HG03139 (cell line): ENCODE measurements around the gene OSCAR.

Experiments used
- ATAC-seq: cut with Tn5 transposase; IDR thresholded peaks from one replicate; pipeline ENCODE4 v1.9.1; 2021; ENCODE audit not compliant: unreplicated experiment

Gene OSCAR

GRCh38 chr19:54100561-54100960 is at the start of gene OSCAR:
Gene OSCAR (minus strand): TSS chr19:54100803. CDS start chr19:54100792, 11 bp downstream.
- no peak for ATAC-seq

- ATAC-seq = no peak
These were observed 48.6 kb upstream of the OSCAR start for GRCh38 chr19:54149021-54149812.

GRCh38 chr19:54148158-54148557 is 47.6 kb upstream of the OSCAR start:
- no peak for ATAC-seq

GRCh38 chr19:54147676-54148075 is 47.1 kb upstream of the OSCAR start:
- no peak for ATAC-seq

GRCh38 chr19:54145541-54146158 is 45.0 kb upstream of the OSCAR start:
- ATAC-seq = no peak

GRCh38 chr19:54142166-54142780 is 41.7 kb upstream of the OSCAR start:
- no peak for ATAC-seq

- ATAC-seq = no peak
These were observed 40.8 kb upstream of the OSCAR start for GRCh38 chr19:54141356-54141755.

- no peak for ATAC-seq
These were observed 38.1 kb upstream of the OSCAR start for GRCh38 chr19:54138489-54139256.

GRCh38 chr19:54137699-54138488 is 37.3 kb upstream of the OSCAR start, which contains the start of gene CNOT3:
Gene CNOT3 (plus strand): TSS chr19:54137762. CDS start chr19:54142979, 5,217 bp downstream.
- ATAC-seq = no peak

- ATAC-seq = peak; percentile 70
These were observed 36.5 kb upstream of the OSCAR start for GRCh38 chr19:54136864-54137698.

- no peak for ATAC-seq
These were observed 35.7 kb upstream of the OSCAR start for GRCh38 chr19:54136086-54136863.

GRCh38 chr19:54133957-54134590 is 33.5 kb upstream of the OSCAR start:
- no peak for ATAC-seq

GRCh38 chr19:54133312-54133956 is 32.8 kb upstream of the OSCAR start:
- no peak for ATAC-seq

GRCh38 chr19:54129617-54129996 is 29.0 kb upstream of the OSCAR start:
- no peak for ATAC-seq

- ATAC-seq = no peak
These were observed 28.4 kb upstream of the OSCAR start for GRCh38 chr19:54128796-54129616.

GRCh38 chr19:54128441-54128725 is 27.8 kb upstream of the OSCAR start:
- no peak for ATAC-seq
